Stimulated activated CD4-positive, alpha-beta T cell treated with anti-CD3 and anti-CD28 coated beads, Interleukin-1b, Interleukin-23, amount 100 ng/mL, for 1 hour (primary cell): Measurements from ENCODE around the gene UBA3.

Source experiments
- DNase-seq, 2 donors: peaks; one replicate each; pipeline ENCODE4 v3.0.0-alpha.2; 2020; ENCODE audit warnings: low read depth in 2 of 2

UBA3 gene

DNA sequence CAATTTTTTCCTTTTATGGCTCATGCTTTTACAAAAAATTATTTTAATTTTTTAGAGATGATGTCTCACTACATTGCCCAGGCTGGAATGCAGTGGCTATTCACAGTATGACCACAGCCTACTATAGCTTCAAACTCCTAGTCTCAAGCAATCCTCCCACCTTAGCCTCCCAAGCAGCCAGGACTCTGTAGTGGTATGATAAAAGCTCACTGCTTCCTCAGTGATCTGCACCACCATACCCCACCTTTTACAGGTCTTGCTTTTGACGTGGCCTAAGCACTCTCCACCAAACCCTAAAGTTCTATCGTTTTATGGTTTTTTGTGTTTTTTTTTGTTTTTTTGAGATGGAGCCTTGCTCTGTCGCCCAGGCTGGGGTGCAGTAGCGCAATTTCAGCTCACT is 14.0 kb downstream of the UBA3 start:
- DNase-seq: no peak

DNA sequence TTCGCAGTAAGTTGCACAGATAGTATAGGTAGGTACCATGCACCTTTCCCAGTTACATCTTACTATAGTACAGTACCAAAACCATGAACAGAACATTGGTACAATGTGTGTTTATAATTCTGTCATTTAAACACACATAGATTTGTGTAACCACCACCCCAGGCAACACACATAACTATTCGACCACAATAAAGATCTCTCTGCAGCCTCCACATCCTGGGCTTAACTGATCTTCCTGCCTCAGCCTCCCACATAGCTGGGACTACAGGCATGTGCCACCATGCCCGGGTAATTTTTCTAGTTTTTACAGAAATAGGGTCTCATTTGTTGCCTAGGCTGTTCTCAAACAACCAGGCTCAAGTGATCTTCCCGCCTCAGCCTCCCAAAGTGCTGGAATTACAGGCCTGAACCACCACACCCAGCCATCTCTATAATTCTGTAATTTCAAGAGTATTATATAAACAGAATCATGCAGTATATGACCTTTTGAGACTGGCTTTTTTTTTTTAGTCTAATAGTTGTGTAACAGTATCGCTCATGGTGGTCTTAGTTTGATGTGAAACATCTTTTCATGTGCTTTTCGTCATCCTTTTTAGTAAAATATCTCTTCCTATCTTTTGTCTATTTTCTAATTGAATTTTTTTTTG is 14.7 kb downstream of the UBA3 start:
- DNase-seq: no peak

DNA sequence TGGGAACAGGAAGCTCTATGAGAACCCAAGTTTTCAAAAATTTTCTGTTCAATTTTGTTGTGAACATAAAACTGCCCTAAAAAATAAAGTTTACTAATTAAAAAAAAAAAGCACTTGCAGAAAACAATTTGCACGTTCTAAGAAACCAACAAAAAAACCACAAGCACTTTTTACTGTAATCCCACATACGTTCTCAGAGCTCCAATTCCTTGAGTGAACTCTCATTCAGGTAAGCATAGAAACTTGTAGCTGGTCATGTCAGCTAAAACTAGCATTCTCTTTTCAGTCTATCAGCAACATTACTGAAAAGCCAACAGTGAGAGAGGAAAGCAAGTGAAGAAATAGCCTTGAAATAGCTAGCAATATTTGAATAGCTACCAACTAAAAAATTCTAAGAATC is 16.5 kb downstream of the UBA3 start:
- no peak for DNase-seq

DNA sequence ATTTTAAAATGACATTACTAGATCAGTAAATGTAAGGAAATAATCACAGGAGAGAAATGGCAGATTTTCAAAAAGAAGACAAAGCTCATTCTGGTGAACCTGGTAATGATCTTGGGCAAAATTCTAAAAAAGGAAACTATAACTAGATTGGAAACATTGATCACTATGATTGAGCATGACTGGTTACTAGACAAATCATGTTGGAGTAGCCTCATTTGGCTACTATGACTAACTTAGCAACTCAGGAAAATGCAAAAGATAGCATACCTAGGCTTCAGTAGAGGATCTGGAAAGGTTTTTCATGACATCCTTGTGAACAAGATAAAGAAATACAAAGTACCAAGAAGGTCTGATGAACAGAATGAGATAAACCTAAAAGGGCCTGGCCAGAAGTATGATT is 20.5 kb downstream of the UBA3 start:
- DNase-seq: no peak

DNA sequence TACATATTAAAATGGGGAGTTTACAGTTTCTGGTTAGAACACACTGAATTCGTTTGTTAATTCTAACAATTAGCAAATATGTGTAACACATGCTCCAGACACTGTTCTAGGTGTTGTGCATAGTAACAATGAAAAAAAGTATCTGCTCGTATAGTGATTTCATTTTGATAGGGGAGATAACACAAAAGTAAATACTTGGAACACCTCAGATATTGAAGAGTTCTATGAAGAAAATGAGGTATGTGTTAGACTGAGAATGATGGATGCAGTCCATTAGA is 21.3 kb downstream of the UBA3 start:
- DNase-seq: no peak

DNA sequence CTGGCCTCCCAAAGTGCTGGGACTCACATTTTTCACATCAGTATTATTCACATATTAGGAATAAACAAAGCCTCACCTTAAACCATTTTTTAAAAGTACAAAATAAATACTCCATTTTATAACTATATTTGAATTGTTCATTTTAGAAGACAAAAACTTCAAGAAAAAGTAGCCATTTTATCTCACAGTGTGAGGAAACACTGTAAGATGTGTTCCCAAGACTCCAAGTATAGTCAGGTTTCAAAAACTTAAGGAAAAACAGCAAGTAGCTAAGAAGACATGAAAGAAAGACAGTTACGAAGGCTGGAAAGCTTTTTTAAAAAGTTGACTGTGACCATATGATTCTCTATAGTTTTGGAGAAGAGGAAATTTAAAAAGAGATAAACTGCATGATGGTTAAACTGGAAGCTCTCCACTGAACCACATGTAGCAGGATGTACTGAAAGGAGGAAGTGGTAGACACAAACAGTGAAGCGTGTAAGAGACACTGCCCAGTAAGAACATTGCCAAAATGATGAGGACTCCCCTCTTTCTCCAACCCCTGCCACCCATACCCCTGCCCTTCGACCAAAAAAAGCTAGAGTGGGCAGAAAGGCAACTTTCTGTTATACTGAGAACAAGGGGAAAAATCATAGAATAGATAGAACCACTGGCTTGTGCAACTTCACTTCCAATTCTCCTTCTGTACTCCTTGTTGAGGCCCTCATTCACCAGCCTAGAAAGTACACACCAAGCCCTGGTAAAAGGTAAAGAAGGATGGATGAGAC is 21.8 kb downstream of the UBA3 start:
- DNase-seq: no peak

DNA sequence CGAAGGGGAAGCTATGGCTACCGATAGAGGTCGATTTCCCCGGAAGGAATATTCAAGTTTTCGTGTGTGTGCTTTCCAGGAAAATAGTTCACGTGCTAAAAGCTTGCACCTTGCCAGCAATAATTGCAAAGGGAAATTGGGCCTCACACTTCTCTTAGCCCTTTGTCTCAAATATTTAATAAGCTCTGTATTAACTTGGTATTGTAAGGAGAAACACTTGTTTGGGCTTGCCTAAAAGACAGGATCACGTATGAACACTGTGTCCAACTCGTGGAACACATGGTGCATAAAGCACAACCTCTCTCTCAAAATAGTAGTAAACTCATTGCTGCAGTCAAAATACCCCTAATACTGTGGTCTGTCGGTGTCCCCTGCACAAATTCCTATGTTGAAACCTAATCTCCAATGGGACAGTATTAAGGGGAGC is 27.7 kb downstream of the UBA3 start:
- no peak for DNase-seq

DNA sequence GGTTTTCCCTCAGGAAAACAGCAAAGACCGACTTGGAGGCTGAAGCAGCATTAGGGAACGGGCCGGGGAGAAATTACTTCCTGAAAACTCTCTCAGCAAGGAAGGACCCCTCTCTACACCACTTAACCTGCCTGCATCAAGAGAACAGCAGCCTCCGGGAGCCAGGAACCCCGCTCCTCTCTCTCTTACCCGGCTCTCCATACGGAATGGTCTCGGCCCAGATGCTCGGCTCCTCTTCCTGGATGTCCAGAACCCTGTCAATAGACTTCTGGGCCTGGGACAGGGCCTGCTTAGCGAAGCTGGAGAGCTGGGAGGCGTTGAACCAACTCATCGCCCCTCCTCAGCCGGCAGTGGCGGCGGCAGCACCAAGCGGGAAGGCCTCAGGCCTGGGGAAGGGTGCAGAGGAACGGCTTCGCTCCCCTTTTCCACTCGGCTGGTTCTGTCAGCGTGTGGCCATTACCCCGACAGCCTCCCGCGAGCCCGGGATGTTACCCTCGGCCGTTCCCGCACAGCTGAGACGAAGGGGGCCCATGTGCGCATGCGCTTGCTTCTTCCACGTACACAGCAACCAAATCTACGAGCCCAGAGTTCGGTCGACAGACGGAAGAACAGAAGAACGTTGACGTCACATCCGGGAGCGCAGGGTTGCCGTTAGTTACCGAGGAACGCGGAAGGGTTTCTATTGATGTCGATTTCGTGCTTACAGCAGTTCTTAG is 28.3 kb downstream of the UBA3 start, which contains the start of gene TMF1:
TSS of gene TMF1 (minus strand) at position 578 of the 716 bp plus-strand sequence. CDS start at position 331, 247 bp downstream.
- DNase-seq: peak; percentile 92 to 94

DNA sequence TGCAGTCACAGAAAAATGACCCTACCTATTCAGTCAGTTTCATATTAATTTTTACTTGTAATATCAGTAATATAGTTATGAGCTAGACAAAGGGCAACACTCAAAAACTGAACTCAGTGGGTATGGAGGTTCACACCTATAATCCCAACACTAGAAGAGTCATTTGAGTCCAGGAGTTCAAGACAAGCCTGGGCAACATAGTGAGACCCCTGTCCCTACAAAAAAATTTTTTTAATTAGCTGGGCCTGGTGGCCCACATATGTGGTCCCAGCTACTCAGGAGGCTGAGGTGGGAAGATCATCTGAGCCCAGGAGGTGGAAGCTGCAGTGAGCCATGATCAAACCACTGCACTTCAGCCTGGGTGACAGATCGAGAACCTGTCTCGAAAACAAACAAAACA is 31.2 kb downstream of the UBA3 start:
- no peak for DNase-seq

DNA sequence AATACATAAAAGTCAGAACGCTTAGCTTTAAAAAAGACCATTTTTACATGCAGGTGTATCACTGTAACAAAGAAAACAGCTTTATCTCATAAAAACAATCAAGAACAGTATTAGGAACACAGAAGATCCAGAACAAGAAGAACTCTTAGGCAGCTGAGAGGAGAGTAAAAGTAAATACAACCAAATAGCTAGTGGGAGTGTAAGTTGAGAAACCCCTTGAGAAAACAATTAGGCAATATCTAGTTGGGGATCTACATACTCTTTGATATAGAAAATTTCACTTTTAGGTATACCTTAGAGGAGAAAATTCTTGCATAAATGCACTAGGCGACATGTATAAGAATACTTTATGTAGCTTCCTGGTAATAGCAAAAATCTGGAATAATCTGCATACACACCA is 35.6 kb downstream of the UBA3 start:
- DNase-seq: no peak

DNA sequence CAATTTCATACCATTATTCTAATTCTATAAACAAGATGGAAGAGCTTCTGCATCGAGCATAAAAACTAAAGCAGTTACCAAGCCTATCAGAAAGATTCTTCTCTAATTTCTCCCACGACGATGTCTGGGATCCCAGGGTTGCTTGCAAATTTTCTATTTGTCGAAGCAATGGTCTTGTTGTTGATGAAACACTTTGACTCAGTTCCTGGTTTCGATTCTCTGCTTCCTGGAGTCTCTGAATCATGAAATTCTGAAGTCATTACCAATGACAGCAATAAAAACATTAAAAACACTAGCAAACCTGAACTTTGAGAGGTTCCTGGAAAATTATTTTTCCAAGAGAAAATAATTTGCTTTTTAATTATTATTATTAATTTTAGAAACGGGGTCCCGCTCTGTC is 46.7 kb downstream of the UBA3 start:
- DNase-seq: no peak

DNA sequence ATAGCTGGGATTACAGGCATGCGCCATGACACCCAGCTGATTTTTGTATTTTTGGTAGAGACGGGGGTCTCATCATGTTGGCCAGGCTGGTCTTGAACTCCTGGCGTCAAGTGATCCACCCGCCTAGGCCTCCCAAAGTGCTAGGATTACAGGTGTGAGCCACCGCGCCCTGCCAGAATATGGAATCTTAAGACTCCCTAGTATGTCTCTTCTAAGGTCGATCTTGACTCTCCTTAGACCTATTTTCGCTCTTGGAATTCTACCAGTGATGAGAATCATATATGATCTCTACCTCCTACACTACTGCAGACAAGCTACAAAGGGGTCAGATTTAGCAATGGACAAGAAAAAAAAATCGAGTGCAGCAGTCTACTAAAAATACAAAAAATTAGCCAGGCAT is 47.4 kb downstream of the UBA3 start:
- no peak for DNase-seq

DNA sequence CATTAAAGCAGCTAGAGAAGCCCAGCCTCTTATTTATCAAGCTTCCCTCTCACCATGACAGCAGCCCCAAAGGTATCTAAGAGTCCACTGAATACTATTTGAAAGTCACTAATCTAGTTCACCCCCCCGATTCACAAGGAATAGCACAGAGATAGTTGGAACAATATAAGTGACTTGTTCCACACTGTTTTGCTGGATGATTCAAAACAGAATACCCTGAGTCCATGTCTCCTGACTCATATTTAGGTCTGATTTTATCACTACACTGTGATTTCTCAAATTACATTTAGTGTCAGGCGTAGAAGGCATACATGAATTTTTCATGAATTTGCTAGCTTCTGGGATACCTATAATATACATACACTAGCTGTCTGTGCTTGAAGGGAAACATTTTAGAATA is 48.0 kb downstream of the UBA3 start:
- DNase-seq: no peak

DNA sequence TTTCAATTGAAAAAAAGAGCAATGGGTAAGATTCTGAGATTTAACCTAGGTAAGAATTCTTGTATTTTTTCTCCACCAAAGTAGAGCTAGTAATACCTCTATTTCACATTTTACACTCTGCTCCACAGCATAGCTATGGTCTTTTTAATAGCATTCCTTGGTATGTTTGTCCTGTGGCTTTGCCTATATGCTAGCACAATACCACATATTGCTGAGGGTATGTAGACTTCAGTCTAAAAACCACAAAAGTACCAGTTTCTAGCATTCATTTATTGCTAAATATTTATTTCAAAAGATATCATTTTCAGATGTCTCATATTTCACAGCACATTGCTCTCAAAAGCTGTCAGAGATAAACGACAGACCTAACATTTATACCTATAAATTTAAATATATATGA is 48.5 kb downstream of the UBA3 start:
- DNase-seq: no peak

DNA sequence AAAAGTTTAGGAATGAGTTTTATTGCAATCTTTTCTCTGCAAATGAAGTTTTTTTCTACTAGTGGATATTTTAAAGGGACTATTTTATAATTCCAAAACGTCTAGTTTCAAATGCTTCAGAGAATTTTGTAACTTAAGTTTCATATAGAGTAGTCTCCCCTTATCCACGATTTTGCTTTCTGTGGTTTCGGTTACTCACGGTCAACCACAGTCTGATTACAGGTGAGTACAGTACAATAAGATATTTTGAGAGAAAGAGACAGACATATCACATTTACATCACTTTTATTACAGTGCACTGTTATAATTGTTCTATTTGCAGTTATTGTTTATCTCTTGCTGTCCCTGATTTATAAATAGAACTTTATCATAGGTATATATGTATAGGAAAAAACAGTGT is 59.3 kb downstream of the UBA3 start:
- DNase-seq: no peak

DNA sequence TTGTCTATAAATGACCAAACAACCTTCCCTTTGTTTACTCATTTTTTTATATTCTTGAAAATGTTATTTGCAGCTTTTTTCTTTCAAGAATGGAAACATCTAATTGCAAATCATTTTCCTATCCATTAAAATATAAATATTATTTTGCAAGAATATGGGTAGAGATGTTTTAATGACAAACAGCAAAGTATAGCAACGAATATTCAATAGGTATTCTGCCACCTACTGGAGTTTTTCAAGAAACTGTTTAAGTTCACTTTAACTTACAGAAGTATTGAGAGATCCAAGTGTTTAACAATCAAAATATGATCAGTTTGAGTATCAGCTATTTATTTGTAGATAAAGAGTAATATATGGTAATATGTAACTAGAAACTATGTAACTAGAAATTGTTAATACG is 59.7 kb downstream of the UBA3 start:
- no peak for DNase-seq

DNA sequence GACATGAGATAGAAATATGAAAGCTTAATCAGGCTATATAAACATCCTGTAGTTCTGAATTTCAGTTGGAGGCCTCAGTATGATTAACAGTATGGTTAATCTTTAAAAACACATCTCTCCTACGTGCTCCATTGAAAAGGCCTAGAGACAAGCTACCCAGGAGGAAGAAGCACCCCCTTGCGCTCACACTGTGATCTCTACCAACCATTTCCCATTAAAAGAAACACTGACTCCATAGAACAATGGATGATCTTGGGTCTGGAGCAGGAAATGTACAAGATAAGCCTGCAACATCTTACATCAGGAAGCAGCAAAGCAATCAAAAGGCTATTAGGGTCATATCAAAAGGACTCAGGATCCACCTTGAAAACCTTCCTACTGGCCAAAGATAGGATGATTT is 63.3 kb downstream of the UBA3 start:
- no peak for DNase-seq

DNA sequence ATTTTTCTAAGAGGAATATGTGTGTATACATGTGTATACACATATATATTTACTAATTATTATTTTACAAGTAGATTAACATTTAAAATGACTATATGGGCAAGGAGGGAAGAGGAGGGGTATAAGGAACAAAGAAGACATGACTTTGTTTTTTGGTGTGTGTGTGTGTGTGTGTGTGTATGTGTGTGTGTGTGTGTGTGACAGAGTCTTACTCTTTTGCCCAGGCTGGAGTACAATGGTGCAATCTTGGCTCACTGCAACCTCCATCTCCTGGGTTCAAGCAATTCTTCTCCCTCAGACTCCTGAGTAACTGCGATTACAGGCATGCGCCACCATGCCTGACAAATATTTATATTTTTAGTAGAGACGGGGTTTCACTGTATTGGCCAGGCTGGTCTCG is 64.1 kb downstream of the UBA3 start:
- no peak for DNase-seq

DNA sequence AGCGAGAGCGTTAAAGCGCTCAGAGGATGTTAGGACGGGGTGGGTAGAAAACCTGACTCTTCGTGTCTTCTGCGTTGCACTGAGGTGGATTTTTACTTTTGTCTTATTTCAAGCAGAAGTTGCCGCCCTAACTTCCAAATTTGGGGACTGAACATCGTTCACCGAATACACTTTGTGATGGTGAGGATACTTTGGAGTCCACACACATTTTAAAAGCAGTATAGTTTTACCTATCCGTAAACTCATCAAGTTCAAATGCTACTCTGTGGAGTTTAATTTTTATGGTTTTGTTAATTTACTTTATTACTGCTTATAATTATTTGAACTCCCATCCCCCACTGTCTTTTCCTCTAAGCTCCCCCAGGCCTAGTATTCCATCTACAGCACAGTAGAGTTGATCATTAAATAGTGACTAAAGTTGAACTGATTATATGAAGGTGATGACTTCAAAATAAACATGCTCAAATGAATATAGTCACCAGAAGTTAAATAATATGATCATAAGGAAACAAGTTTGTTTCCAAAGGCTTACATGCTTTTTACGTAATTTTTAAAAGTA is 66.1 kb downstream of the UBA3 start:
- DNase-seq: no peak

DNA sequence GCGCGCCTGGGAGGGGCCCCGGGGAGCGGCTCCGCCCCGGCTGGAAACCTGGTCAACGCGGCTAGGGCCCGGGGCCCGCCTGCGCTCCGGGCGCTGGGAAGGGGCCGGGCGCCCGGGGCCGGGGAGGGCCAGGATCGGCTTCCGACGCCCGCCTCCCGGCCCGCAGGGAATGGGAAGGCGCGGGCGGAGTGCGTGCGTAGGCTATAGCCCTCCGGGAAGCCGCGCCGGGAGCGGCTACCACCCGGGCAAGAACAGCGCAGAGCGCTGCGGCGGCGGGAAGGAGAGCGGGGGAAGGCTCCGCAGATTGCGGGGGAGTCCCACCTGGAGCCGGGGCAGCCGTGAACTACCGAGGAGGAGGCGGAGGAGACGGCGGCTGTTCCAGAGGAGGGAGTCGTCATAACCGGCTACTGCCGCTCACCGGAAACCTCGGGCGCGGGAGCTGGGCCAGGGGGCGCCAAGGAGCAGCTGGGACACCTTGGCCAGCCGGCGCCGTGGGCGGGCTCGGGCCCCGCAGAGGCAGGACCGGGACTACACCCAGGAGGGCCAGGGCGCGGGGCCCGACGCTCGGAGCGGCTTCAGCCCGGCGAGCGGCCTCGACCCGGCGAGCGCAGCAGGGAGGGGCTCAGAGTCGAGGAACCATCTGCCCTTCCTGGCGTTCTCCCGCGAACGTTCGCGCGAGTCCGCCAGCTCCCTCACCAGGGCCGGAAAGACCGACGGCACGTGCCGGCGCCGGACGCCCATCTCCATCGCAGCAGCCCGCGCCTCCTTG is 66.7 kb downstream of the UBA3 start, which contains the start of gene EOGT:
TSS of gene EOGT (minus strand) at position 432 of the 769 bp plus-strand sequence. CDS start 3,838 bp downstream, outside the sequence.
- peak; percentile 32 to 69 for DNase-seq

DNA sequence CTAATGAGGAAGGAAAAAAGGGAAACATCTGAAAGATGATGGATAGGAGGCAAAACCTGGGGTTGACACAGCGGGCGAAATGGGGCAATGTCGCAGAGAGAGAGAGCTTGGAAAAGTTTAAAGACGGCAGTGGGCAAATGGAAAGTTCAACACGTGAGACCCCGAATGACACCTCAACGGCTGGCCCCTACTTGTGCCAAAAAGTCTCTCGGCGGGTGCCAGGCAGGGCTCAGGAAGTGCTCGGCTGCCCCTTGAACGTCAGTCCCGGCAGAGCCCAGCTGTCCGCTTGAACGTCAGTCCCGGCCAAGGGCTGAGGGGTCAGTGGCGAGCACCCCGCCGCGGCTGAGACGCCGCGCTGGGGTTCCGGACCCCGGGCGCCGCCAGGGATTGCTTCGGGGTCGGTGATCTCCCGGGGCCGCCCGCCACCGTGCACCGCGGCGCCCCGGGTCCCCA is 67.3 kb downstream of the UBA3 start:
- no peak for DNase-seq
